Bronchial epithelial cell (primary cell): ENCODE results near the gene AGK. TPM values are rescaled to one million over a fixed set of nuclear protein-coding genes. Genes with fewer than 3 reads are reported as not detected.

Experiments
- DNase-seq: peaks from one replicate; pipeline ENCODE4 v3.0.0-alpha.2; 2010; ENCODE audit warnings: low read depth
- FAIRE-seq: peaks from 2 replicates; lab custom pipeline; 2011; peaks lifted over from hg19 to GRCh38; lab: Jason Lieb, UNC
- H3K27me3 ChIP-seq: 2 replicates; pipeline ENCODE4 v1.5.1; 2011; ENCODE audit warnings: low read length; ENCODE audit not compliant: control insufficient read depth, insufficient read depth
- H3K36me3 ChIP-seq: 2 replicates; pipeline ENCODE4 v1.5.1; 2011; ENCODE audit warnings: low read length; ENCODE audit not compliant: control insufficient read depth, insufficient read depth
- H3K4me3 ChIP-seq: 2 replicates; pipeline ENCODE4 v1.5.1; 2011; ENCODE audit warnings: mild to moderate bottlenecking, low read depth, low read length, control low read depth
- total RNA-seq: library from RNA; depleted of rRNA; stranded (reverse); fragments of >200 nt; gene quantifications from 2 replicates; pipeline ENCODE4 v1.2.1, GENCODE V29; 2014
- TF ChIP-seq, protein P1 (sequence below): IDR thresholded peaks from 2 replicates; pipeline ENCODE4 v1.5.1; 2011; ENCODE audit warnings: mild to moderate bottlenecking, moderate library complexity, low read length, control low read depth, inconsistent platforms; ENCODE audit not compliant: insufficient read depth, severe bottlenecking

Gene AGK
- total RNA-seq, 1 donor from 2014 or later = 18.4 TPM

DNA sequence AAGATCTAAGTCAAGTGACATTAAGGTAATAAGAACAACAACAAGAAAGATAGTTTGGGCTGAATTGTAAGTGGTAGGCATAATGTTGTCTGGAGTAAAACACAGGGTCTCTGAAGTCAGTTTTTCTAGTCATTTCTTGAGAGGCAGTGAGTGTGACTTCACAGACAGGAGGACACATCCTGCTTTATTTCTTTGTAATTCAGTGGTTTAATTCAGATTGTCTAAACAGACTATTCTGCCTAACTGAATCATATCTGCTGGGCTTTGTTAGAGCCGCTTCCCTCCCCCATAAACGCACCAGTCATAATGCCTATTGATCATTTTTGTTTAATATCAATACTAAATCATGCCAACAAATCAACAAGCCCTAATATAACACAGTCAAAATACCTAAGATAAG lies 46.8 kb downstream of the AGK start:
- TF ChIP-seq, protein P1, sequence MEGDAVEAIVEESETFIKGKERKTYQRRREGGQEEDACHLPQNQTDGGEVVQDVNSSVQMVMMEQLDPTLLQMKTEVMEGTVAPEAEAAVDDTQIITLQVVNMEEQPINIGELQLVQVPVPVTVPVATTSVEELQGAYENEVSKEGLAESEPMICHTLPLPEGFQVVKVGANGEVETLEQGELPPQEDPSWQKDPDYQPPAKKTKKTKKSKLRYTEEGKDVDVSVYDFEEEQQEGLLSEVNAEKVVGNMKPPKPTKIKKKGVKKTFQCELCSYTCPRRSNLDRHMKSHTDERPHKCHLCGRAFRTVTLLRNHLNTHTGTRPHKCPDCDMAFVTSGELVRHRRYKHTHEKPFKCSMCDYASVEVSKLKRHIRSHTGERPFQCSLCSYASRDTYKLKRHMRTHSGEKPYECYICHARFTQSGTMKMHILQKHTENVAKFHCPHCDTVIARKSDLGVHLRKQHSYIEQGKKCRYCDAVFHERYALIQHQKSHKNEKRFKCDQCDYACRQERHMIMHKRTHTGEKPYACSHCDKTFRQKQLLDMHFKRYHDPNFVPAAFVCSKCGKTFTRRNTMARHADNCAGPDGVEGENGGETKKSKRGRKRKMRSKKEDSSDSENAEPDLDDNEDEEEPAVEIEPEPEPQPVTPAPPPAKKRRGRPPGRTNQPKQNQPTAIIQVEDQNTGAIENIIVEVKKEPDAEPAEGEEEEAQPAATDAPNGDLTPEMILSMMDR = no peak
- DNase-seq = no peak
- H3K27me3 ChIP-seq = no peaks in the 10 kb centered on the region
- H3K4me3 ChIP-seq = no peak overlapping the region
- no peaks in the 10 kb centered on the region for H3K36me3 ChIP-seq
- FAIRE-seq = no peak

DNA sequence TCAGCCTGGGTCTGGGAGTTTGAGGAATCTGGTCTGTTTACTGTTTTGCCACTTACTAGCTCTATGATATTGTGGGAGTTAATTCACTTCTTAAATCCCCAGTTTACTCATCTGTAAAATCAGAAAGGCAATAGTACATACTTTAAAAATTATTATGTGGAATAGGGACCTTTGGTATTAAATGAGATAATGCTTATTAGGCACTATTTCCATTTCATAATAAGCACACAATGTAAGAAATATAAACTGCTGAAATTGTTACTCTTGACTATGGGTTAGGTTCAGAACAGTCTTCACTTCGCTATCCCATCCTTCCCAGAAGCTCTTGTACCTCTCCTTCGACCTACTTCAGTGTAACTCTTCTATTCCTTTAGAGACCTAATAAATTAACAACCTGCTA lies 47.2 kb downstream of the AGK start:
- no peak overlapping the region for H3K4me3 ChIP-seq
- FAIRE-seq (no peak), DNase-seq (no peak)
- H3K36me3 ChIP-seq = no peaks in the 10 kb centered on the region
- TF ChIP-seq, protein P1 = no peak
- no peaks in the 10 kb centered on the region for H3K27me3 ChIP-seq

DNA sequence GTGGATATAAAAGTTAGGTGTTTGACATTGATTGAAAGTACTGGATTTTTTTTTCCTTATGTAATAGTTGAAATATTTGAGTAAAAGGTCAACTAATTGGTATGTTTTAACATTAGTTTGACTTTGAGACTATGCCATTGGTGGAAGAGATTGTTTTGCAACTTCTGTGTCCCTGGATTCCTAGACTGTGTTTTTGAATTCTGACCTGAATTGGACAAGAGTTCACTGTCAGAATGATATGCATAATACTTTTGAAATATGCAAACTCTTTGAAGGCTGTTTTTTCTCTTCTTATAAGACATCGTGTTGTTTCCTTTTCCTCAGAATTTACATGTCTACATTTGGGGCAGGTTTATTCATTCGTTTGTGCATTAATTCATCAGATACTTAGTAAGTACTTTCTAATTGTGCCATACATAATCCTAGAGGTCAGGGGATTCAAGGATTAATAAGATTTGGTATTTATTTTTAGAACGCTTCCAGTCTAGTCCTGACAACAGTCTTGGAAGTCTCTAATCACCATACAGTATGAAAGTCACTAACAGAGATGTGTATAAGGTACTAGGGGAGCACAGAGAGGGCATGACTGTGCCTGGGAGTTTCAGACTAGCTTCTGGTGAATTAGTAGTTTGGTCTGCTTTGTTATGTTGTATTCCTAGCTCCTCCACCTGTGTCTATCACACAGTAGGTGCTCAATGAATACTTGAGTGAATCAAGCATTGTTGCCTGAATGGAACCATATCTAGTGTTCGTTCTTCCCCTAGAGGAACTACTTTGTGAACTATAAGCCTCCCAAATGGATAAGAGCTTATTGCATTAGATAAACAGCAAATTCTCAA lies 49.2 kb downstream of the AGK start:
- Histone ChIP-seq H3K4me3 (no peak overlapping the region), H3K36me3 (no peaks in the 10 kb centered on the region), H3K27me3 (no peaks in the 10 kb centered on the region)
- no peak for FAIRE-seq
- TF ChIP-seq, protein P1 = no peak
- no peak for DNase-seq

DNA sequence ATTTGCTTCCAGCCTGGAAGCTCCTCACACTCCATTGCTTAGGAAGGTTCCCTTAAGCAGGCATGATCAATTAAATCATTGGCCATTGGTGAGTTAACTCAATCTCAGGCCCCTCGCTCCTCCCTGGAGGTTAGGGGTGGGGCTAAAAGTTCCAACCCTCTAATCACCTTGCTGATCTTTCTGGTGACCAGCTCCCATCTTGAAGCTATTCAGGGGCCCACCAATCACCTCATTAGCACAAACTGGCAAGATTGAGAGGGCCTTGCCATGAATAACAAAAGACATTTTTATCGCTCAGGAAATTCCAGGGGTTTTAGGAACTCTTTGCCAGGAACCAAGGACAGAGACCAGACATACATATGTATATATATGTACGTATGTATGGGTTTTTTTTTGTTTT lies 58.4 kb downstream of the AGK start:
- H3K36me3 ChIP-seq = no peaks in the 10 kb centered on the region
- FAIRE-seq (no peak), DNase-seq (no peak)
- no peaks in the 10 kb centered on the region for H3K27me3 ChIP-seq
- H3K4me3 ChIP-seq = no peak overlapping the region
- TF ChIP-seq, protein P1 = no peak

DNA sequence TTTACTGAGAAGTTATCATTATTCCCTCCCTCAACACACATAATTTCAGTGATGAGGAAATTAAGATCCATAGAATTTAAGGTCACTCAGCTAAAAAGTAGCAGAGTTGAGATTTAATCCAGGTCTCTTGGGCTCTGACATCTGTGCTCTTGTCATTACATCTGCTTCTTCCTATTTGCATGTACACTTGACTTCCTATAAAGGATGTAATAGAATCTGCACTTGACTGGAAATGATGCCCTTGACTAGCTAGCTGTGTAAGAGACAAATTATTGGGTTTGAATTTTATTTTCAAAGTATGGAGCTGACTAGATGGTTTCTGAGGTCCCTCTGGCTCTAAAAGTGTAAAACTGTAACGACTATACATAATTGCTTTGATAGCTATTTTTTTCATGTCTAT lies 59.5 kb downstream of the AGK start:
- no peak for FAIRE-seq
- TF ChIP-seq, protein P1 = no peak
- H3K36me3 ChIP-seq = no peaks in the 10 kb centered on the region

More for the DNA sequence above, 59.5 kb downstream of the AGK start:
- no peak for DNase-seq
- no peaks in the 10 kb centered on the region for H3K27me3 ChIP-seq
- H3K4me3 ChIP-seq = no peak overlapping the region
